SK-N-SH (cell line): ENCODE results near the gene DACH1. TPM values are rescaled to one million over a fixed set of nuclear protein-coding genes. Genes with fewer than 3 reads are reported as not detected.

Source experiments
- CTCF ChIA-PET: fragments of 300-600, 350-600 bp; formaldehyde crosslinking; extraction: SDS; loops from one replicate; lab custom pipeline; 2021; lab: Yijun Ruan, JAX
- POLR2A ChIA-PET: fragments of 350-600 bp; sonication (Branson Sonifier 250); formaldehyde crosslinking; extraction: SDS; loops from one replicate; lab custom pipeline; 2020; ENCODE audit warnings: antibody characterized with exemption, inconsistent platforms; lab: Yijun Ruan, JAX
- DNase-seq: peaks from one replicate; pipeline ENCODE4 v3.0.0; 2012
- H2AFZ ChIP-seq: fragments of 200-600 bp; sonication (generic); 2 replicates; pipeline ENCODE4 v1.8.1; 2016; ENCODE audit warnings: antibody characterized with exemption, mild to moderate bottlenecking, low read depth
- H3F3A ChIP-seq: fragments of 200-600 bp; sonication (generic); replicated peaks from 2 replicates; pipeline ENCODE3; 2016; ENCODE audit warnings: antibody characterized with exemption, mild to moderate bottlenecking; ENCODE audit not compliant: insufficient read depth
- H3K27ac ChIP-seq, 2 experiments: fragments of 200-500 bp in 1 of 2; fragments of 200-600 bp in 1 of 2; sonication (Bioruptor generic) in 1 of 2; sonication (generic), shearing (Covaris generic) in 1 of 2; 2 replicates each; pipeline versions ENCODE4 v1.5.1 to v1.6.1; 2014 to 2016; ENCODE audit warnings: low read depth in 2 of 2, inconsistent platforms in 1 of 2, low read length in 1 of 2, mild to moderate bottlenecking in 1 of 2, mixed read lengths in 1 of 2
- H3K27me3 ChIP-seq: fragments of 200-600 bp; sonication (generic), shearing (Covaris generic); 2 replicates; pipeline ENCODE4 v1.6.1; 2016; ENCODE audit warnings: mixed run types; ENCODE audit not compliant: insufficient read depth
- H3K36me3 ChIP-seq, 2 experiments: fragments of 200-500 bp in 1 of 2; fragments of 200-600 bp in 1 of 2; sonication (Bioruptor generic) in 1 of 2; sonication (generic) in 1 of 2; replicated peaks in 1 of 2; 2 replicates each; pipeline versions ENCODE3 to v1.5.1; 2014 to 2016; ENCODE audit warnings: low read length in 1 of 2, mild to moderate bottlenecking in 1 of 2; ENCODE audit not compliant: insufficient read depth in 2 of 2, control insufficient read depth in 1 of 2
- H3K4me1 ChIP-seq, 2 experiments: fragments of 200-500 bp in 1 of 2; fragments of 200-600 bp in 1 of 2; sonication (Bioruptor generic) in 1 of 2; sonication (generic), shearing (Covaris generic) in 1 of 2; 2 replicates each; pipeline versions ENCODE4 v1.5.1 to v1.6.1; 2014 to 2016; ENCODE audit warnings: low read depth in 1 of 2, low read length in 1 of 2, mixed run types in 1 of 2; ENCODE audit not compliant: insufficient read depth in 2 of 2, control insufficient read depth in 1 of 2
- H3K4me2 ChIP-seq: fragments of 200-600 bp; sonication (generic), shearing (Covaris generic); 2 replicates; pipeline ENCODE4 v1.6.1; 2017; ENCODE audit warnings: mixed run types
- H3K4me3 ChIP-seq, 2 experiments: fragments of 200-500 bp in 1 of 2; fragments of 200-600 bp in 1 of 2; sonication (Bioruptor generic) in 1 of 2; sonication (generic), shearing (Covaris generic) in 1 of 2; 2 replicates each; pipeline versions ENCODE4 v1.5.1 to v1.8.1; 2014 to 2016; ENCODE audit warnings: low read depth in 2 of 2, inconsistent platforms in 1 of 2, low read length in 1 of 2, mild to moderate bottlenecking in 1 of 2, mixed read lengths in 1 of 2, moderate library complexity in 1 of 2
- H3K79me2 ChIP-seq: fragments of 200-600 bp; sonication (generic); 2 replicates; pipeline ENCODE4 v1.8.1; 2017; ENCODE audit warnings: mild to moderate bottlenecking; ENCODE audit not compliant: insufficient read depth
- H3K9ac ChIP-seq: fragments of 200-600 bp; sonication (generic); 2 replicates; pipeline ENCODE4 v1.6.1; 2017; ENCODE audit warnings: mixed run types
- H3K9me2 ChIP-seq: fragments of 200-600 bp; sonication (generic); 2 replicates; pipeline ENCODE4 v1.6.1; 2017; ENCODE audit warnings: mixed run types
- H3K9me3 ChIP-seq: fragments of 200-600 bp; sonication (generic); 2 replicates; pipeline ENCODE4 v1.6.1; 2017; ENCODE audit warnings: mixed run types, mild to moderate bottlenecking, moderate library complexity
- H4K20me1 ChIP-seq: fragments of 200-600 bp; sonication (generic); 2 replicates; pipeline ENCODE4 v1.6.1; 2017; ENCODE audit warnings: mild to moderate bottlenecking, mixed run types; ENCODE audit not compliant: insufficient read depth
- CHD2 ChIP-seq: fragments of 150-350 bp; IDR thresholded peaks from 2 replicates; pipeline ENCODE4 v1.6.1; 2018; ENCODE audit warnings: low read length; ENCODE audit not compliant: partially characterized antibody
- EP300 ChIP-seq, 2 experiments: IDR thresholded peaks; 2 replicates each; pipeline versions ENCODE4 v1.4.0 to v1.6.1; 2012; ENCODE audit warnings: borderline replicate concordance in 1 of 2, low read depth in 1 of 2, low read length in 1 of 2
- FOXJ3 ChIP-seq: sonication (generic); formaldehyde crosslinking; IDR thresholded peaks from 2 replicates; pipeline ENCODE4 v1.5.1; 2020; ENCODE audit warnings: mild to moderate bottlenecking, missing genetic modification reagents
- FOXM1 ChIP-seq: IDR thresholded peaks from 2 replicates; pipeline ENCODE4 v1.4.0; 2012; ENCODE audit warnings: low read depth, mild to moderate bottlenecking
- MEF2A ChIP-seq: IDR thresholded peaks from 2 replicates; pipeline ENCODE4 v1.4.0; 2012; ENCODE audit warnings: low read depth, borderline replicate concordance
- NFIC ChIP-seq: IDR thresholded peaks from 2 replicates; pipeline ENCODE4 v1.4.0; 2012; ENCODE audit warnings: borderline replicate concordance
- POLR2AphosphoS5 ChIP-seq: IDR thresholded peaks from 2 replicates; pipeline ENCODE4 v1.6.1; 2012; ENCODE audit warnings: low read depth, low read length
- RCOR1 ChIP-seq: fragments of 150-350 bp; IDR thresholded peaks from 2 replicates; pipeline ENCODE4 v1.6.1; 2017; ENCODE audit warnings: antibody characterized with exemption, low read length
- RFX5 ChIP-seq: IDR thresholded peaks from 2 replicates; pipeline ENCODE4 v1.6.1; 2012; ENCODE audit warnings: mild to moderate bottlenecking, improper control_type of control experiment, low read length
- SIN3A ChIP-seq: IDR thresholded peaks from 2 replicates; pipeline ENCODE4 v1.6.1; 2012; ENCODE audit warnings: low read depth, mild to moderate bottlenecking, low read length, moderate library complexity, borderline replicate concordance
- SMC3 ChIP-seq: IDR thresholded peaks from 2 replicates; pipeline ENCODE4 v1.6.1; 2012; ENCODE audit warnings: low read depth, low read length, improper control_type of control experiment
- TCF12 ChIP-seq: IDR thresholded peaks from 2 replicates; pipeline ENCODE4 v1.4.0; 2012
- WGBS: methylation state at CpG from one replicate; pipeline ENCODE4 v1.1.6; 2017; ENCODE audit warnings: low lambda C conversion rate; 5-methylcytosine and 5-hydroxymethylcytosine counted together
- polyA plus RNA-seq, 3 experiments: library from polyadenylated mRNA; depleted of rRNA; stranded (reverse); fragments of >200 nt; gene quantifications; 2 replicates each; pipeline ENCODE4 v1.2.3, GENCODE V29; 2012
- TF ChIP-seq, protein P1 (sequence below): IDR thresholded peaks from 2 replicates; pipeline ENCODE4 v1.4.0; 2012; ENCODE audit warnings: low read depth, borderline replicate concordance
- TF ChIP-seq, protein P2 (sequence below): IDR thresholded peaks from 2 replicates; pipeline ENCODE4 v1.4.0; 2012; ENCODE audit warnings: low read depth
- TF ChIP-seq, protein P3 (sequence below): fragments of 200-600 bp; sonication (generic); IDR thresholded peaks from 2 replicates; pipeline ENCODE4 v1.6.1; 2017; ENCODE audit warnings: antibody characterized with exemption, mild to moderate bottlenecking, moderate library complexity
- TF ChIP-seq, protein P4 (sequence below): fragments of 150-350 bp; IDR thresholded peaks from 2 replicates; pipeline ENCODE4 v1.6.1; 2016; ENCODE audit warnings: mild to moderate bottlenecking, low read depth, low read length
- TF ChIP-seq, protein P5 (sequence below): IDR thresholded peaks from 2 replicates; pipeline ENCODE4; 2012

DACH1 gene
- polyA plus RNA-seq, 1 of the 3 experiments (the other 2 are of a cell fraction): 0.21 TPM

DNA sequence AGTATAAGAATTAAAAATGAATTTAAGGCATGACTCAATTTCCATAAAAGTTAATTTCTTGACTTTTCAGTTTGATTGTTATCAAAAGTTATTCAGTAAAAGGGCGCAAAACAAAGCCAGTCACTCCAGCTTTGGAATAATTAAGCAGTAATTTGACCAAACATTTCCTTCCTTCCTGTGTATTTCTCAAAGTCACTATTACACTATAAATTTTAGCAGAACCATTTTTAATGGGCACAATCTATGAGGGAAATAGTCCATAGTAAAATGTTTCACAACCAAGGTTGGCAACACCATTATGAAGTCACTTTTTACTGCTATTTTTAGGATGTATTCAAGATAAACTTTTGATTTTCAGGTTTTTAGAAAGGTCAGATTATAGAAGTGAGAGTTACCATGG is 91.0 kb downstream of the DACH1 start:
- Histone ChIP-seq H3K27ac (no peak overlapping the region), H3K4me1 (no peaks in the 10 kb centered on the region; a peak in 2 of 4 replicates), H3K9ac (no peak overlapping the region), H3K4me3 (no peak overlapping the region), H3K4me2 (no peak overlapping the region), H3K27me3 (no peaks in the 10 kb centered on the region), H3K79me2 (no peaks in the 10 kb centered on the region), H3K36me3 (no peaks in the 10 kb centered on the region), H3F3A (no peaks in the 10 kb centered on the region), H3K9me2 (no peaks in the 10 kb centered on the region), H2AFZ (no peak overlapping the region)
- WGBS: 93% methylated on average over 1 of the region's 1 CpG
- POLR2A ChIA-PET: no interaction called here
- TF ChIP-seq RFX5 (no peak), RCOR1 (no peak)
- TF ChIP-seq, all 33 proteins: peak for 0
- H4K20me1 ChIP-seq: no peaks in the 10 kb centered on the region
- CTCF ChIA-PET: no interaction called here
- DNase-seq: no peak
- no peaks in the 10 kb centered on the region for H3K9me3 ChIP-seq

DNA sequence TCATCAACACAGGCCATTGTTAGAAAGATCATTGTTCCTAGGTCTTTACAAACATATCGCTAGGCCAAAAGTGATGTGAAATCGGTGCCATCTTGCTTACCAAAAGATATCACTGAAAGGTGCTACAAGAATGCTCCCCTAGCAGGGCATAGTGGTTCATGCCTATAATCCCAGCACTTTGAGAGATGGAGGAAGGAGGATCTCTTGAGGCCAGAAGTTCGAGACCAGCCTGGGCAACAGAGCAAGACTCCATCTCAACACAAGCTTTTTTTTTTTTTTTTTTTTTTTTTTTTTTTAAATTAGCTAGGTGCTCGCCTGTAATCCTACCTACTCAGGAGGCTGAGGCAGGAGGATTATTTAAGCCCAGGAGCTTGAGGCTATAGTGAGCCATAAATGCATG is 92.1 kb downstream of the DACH1 start:
- no peaks in the 10 kb centered on the region for H3K27me3 ChIP-seq
- CTCF ChIA-PET: no interaction called here
- H3K27ac ChIP-seq: no peak overlapping the region
- 69% methylated on average over 4 of the region's 4 CpGs for WGBS
- no peak overlapping the region for H3K9ac ChIP-seq
- no peaks in the 10 kb centered on the region; a peak in 2 of 4 replicates for H3K4me1 ChIP-seq
- no peaks in the 10 kb centered on the region for H3K36me3 ChIP-seq
- TF ChIP-seq, protein P1, sequence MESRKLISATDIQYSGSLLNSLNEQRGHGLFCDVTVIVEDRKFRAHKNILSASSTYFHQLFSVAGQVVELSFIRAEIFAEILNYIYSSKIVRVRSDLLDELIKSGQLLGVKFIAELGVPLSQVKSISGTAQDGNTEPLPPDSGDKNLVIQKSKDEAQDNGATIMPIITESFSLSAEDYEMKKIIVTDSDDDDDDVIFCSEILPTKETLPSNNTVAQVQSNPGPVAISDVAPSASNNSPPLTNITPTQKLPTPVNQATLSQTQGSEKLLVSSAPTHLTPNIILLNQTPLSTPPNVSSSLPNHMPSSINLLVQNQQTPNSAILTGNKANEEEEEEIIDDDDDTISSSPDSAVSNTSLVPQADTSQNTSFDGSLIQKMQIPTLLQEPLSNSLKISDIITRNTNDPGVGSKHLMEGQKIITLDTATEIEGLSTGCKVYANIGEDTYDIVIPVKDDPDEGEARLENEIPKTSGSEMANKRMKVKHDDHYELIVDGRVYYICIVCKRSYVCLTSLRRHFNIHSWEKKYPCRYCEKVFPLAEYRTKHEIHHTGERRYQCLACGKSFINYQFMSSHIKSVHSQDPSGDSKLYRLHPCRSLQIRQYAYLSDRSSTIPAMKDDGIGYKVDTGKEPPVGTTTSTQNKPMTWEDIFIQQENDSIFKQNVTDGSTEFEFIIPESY: no peak
- no peak for TF ChIP-seq SMC3
- TF ChIP-seq, protein P2, sequence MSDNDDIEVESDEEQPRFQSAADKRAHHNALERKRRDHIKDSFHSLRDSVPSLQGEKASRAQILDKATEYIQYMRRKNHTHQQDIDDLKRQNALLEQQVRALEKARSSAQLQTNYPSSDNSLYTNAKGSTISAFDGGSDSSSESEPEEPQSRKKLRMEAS: no peak
- no peak for TF ChIP-seq FOXM1
- TF ChIP-seq POLR2AphosphoS5: no peak
- no peak for TF ChIP-seq NFIC
- TF ChIP-seq, protein P3, sequence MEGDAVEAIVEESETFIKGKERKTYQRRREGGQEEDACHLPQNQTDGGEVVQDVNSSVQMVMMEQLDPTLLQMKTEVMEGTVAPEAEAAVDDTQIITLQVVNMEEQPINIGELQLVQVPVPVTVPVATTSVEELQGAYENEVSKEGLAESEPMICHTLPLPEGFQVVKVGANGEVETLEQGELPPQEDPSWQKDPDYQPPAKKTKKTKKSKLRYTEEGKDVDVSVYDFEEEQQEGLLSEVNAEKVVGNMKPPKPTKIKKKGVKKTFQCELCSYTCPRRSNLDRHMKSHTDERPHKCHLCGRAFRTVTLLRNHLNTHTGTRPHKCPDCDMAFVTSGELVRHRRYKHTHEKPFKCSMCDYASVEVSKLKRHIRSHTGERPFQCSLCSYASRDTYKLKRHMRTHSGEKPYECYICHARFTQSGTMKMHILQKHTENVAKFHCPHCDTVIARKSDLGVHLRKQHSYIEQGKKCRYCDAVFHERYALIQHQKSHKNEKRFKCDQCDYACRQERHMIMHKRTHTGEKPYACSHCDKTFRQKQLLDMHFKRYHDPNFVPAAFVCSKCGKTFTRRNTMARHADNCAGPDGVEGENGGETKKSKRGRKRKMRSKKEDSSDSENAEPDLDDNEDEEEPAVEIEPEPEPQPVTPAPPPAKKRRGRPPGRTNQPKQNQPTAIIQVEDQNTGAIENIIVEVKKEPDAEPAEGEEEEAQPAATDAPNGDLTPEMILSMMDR: no peak
- TF ChIP-seq EP300 (IDR thresholded peaks at IDR 0.05; ENCODE audit: borderline replicate concordance in 1 of 2, low read depth in 1 of 2, low read length in 1 of 2): no peak
- no peak for TF ChIP-seq FOXJ3 (CRISPR knock-in tag)
- no peak for TF ChIP-seq MEF2A
- no peak for TF ChIP-seq TCF12
- TF ChIP-seq, protein P4, sequence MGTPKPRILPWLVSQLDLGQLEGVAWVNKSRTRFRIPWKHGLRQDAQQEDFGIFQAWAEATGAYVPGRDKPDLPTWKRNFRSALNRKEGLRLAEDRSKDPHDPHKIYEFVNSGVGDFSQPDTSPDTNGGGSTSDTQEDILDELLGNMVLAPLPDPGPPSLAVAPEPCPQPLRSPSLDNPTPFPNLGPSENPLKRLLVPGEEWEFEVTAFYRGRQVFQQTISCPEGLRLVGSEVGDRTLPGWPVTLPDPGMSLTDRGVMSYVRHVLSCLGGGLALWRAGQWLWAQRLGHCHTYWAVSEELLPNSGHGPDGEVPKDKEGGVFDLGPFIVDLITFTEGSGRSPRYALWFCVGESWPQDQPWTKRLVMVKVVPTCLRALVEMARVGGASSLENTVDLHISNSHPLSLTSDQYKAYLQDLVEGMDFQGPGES: no peak
- TF ChIP-seq, protein P5, sequence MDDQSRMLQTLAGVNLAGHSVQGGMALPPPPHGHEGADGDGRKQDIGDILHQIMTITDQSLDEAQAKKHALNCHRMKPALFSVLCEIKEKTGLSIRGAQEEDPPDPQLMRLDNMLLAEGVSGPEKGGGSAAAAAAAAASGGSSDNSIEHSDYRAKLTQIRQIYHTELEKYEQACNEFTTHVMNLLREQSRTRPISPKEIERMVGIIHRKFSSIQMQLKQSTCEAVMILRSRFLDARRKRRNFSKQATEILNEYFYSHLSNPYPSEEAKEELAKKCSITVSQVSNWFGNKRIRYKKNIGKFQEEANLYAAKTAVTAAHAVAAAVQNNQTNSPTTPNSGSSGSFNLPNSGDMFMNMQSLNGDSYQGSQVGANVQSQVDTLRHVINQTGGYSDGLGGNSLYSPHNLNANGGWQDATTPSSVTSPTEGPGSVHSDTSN: no peak
- no peak for TF ChIP-seq CHD2
- no peak for TF ChIP-seq SIN3A
- no peak for TF ChIP-seq RFX5
- H3K79me2 ChIP-seq: no peaks in the 10 kb centered on the region
- H3K9me2 ChIP-seq: no peaks in the 10 kb centered on the region
- no peaks in the 10 kb centered on the region for H3F3A ChIP-seq
- H3K4me2 ChIP-seq: no peak overlapping the region
- no peaks in the 10 kb centered on the region for H4K20me1 ChIP-seq
- H3K4me3 ChIP-seq: no peak overlapping the region
- H3K9me3 ChIP-seq: no peaks in the 10 kb centered on the region
- H2AFZ ChIP-seq: no peak overlapping the region
- no peak for DNase-seq
- POLR2A ChIA-PET: no interaction called here
